HL-60/S4 (cell line): ENCODE measurements around the gene CELA1.

Source experiments
- in situ Hi-C: fragments of 300-500 bp; cut with MboI; formaldehyde crosslinking; loops from 2 replicates; pipeline ENCODE4 v1.14.3; 2022; ENCODE audit warnings: low sequenced_read_pairs

Gene CELA1

GRCh38 chr12:51377099-51377984 lies 30.9 kb upstream of the CELA1 start:
- in situ Hi-C loops, result no loop called here

- in situ Hi-C loops, result no loop called here
Observed at GRCh38 chr12:51374856-51375255, 28.4 kb upstream of the CELA1 start.

GRCh38 chr12:51374361-51374760 lies 27.9 kb upstream of the CELA1 start:
- in situ Hi-C loops, result no loop called here

GRCh38 chr12:51373187-51373586 lies 26.7 kb upstream of the CELA1 start:
- in situ Hi-C loops, result no loop called here

- in situ Hi-C loops, result no loop called here
Observed at GRCh38 chr12:51372021-51372420, 25.5 kb upstream of the CELA1 start.

GRCh38 chr12:51371295-51371953 lies 24.9 kb upstream of the CELA1 start:
- in situ Hi-C loops, result no loop called here

- in situ Hi-C loops, result no loop called here
Observed at GRCh38 chr12:51370667-51371066, 24.2 kb upstream of the CELA1 start.

GRCh38 chr12:51369581-51369980 lies 23.1 kb upstream of the CELA1 start:
- in situ Hi-C loops, result no loop called here

- in situ Hi-C loops, result no loop called here
Observed at GRCh38 chr12:51368640-51369517, 22.4 kb upstream of the CELA1 start.

- in situ Hi-C loops, result no loop called here
Observed at GRCh38 chr12:51365276-51365675, 18.8 kb upstream of the CELA1 start.

- in situ Hi-C loops, result no loop called here
Observed at GRCh38 chr12:51364001-51364400, 17.5 kb upstream of the CELA1 start.

- in situ Hi-C loops, result no loop called here
Observed at GRCh38 chr12:51362747-51363342, 16.4 kb upstream of the CELA1 start.

- in situ Hi-C loops, result no loop called here
Observed at GRCh38 chr12:51362307-51362706, 15.8 kb upstream of the CELA1 start.

- in situ Hi-C loops, result no loop called here
Observed at GRCh38 chr12:51361161-51362016, 14.9 kb upstream of the CELA1 start.

GRCh38 chr12:51360315-51360714 lies 13.8 kb upstream of the CELA1 start:
- in situ Hi-C loops, result no loop called here

- in situ Hi-C loops, result no loop called here
Observed at GRCh38 chr12:51359851-51360250, 13.4 kb upstream of the CELA1 start.

GRCh38 chr12:51358496-51358895 lies 12.0 kb upstream of the CELA1 start:
- in situ Hi-C loops, result no loop called here

- in situ Hi-C loops, result no loop called here
Observed at GRCh38 chr12:51357374-51358047, 11.0 kb upstream of the CELA1 start.

GRCh38 chr12:51351913-51352532 lies 5.5 kb upstream of the CELA1 start:
- in situ Hi-C loops, result no loop called here
